B cell (primary cell): Measurements from ENCODE around the gene APOD. TPM values are rescaled to one million over a fixed set of nuclear protein-coding genes. Genes with fewer than 3 reads are reported as not detected.
A peak's percentile ranks its signal among the peaks of the same experiment; 100 is the strongest.
"Not testable (repeated sequence)": the region's sequence is repeated elsewhere in the genome, so short reads cannot be mapped to it uniquely, and the experiment has no call there.

ENCODE experiments used
- ATAC-seq: fragments of 200-7000 bp; cut with Tn5 transposase; one replicate; pipeline ENCODE4 v1.10.0; 2021; ENCODE audit warnings: low read depth, mild to moderate bottlenecking, moderate number of reproducible peaks, moderate library complexity
- CTCF ChIA-PET: fragments of 350-600 bp; sonication (Branson Sonifier 250); formaldehyde crosslinking; loops from one replicate; lab custom pipeline; 2021; ENCODE audit warnings: antibody characterized with exemption, inconsistent platforms; lab: Charles Lee
- POLR2A ChIA-PET: fragments of 350-600 bp; sonication (Branson Sonifier 250); formaldehyde crosslinking; loops from one replicate; lab custom pipeline; 2021; ENCODE audit warnings: antibody characterized with exemption; lab: Charles Lee
- DNase-seq: peaks from one replicate; pipeline ENCODE4 v3.0.0; 2013
- H2AFZ ChIP-seq: 2 replicates; pipeline ENCODE4 v1.6.1; 2012; ENCODE audit warnings: mild to moderate bottlenecking, low read depth, low read length; ENCODE audit not compliant: insufficient read depth, poor library complexity, severe bottlenecking
- H3K27ac ChIP-seq, 2 donors: 1 replicate in 1 of 2; 2 replicates in 1 of 2; pipeline ENCODE4 v1.5.1; 2012 to 2013; ENCODE audit warnings: low read length in 2 of 2, mild to moderate bottlenecking in 2 of 2, moderate library complexity in 1 of 2
- H3K27me3 ChIP-seq, 4 experiments: fragments of 200-600 bp in 1 of 4; sonication (generic) in 1 of 4; replicated peaks in 1 of 4; 1 replicate in 2 of 4; 2 replicates in 2 of 4; pipeline versions ENCODE4 v1.6.1 to v1.7.0; 2013 to 2016; ENCODE audit warnings: low read length in 3 of 4, mild to moderate bottlenecking in 2 of 4, mixed read lengths in 1 of 4, moderate library complexity in 1 of 4; ENCODE audit not compliant: insufficient read depth in 4 of 4, control insufficient read depth in 3 of 4; ENCODE audit errors: control extremely low read depth in 1 of 4
- H3K36me3 ChIP-seq, 2 experiments: replicated peaks in 1 of 2; 1 replicate in 1 of 2; 2 replicates in 1 of 2; pipeline versions ENCODE4 v1.6.1 to v1.7.1; 2013; ENCODE audit warnings: low read length in 1 of 2; ENCODE audit not compliant: insufficient read depth in 2 of 2, control insufficient read depth in 1 of 2; ENCODE audit errors: control extremely low read depth in 1 of 2, extremely low read depth in 1 of 2
- H3K4me1 ChIP-seq, 2 donors: fragments of 200-600 bp in 1 of 2; sonication (generic) in 1 of 2; 1 replicate in 1 of 2; 2 replicates in 1 of 2; pipeline versions ENCODE4 v1.5.1 to v1.6.1; 2013 to 2017; ENCODE audit warnings: low read length in 2 of 2; ENCODE audit not compliant: control insufficient read depth in 2 of 2, insufficient read depth in 2 of 2
- H3K4me2 ChIP-seq: replicated peaks from 2 replicates; pipeline ENCODE3; 2012; ENCODE audit warnings: mild to moderate bottlenecking, low read depth, low read length; ENCODE audit not compliant: poor library complexity, severe bottlenecking
- H3K4me3 ChIP-seq, 5 experiments: fragments of 200-600 bp in 1 of 5; sonication (generic) in 1 of 5; 1 replicate in 3 of 5; 2 replicates in 2 of 5; pipeline versions ENCODE4 v1.5.1 to v1.7.0; 2011 to 2016; ENCODE audit warnings: low read length in 4 of 5, mild to moderate bottlenecking in 4 of 5, low read depth in 2 of 5, control low read depth in 1 of 5, moderate library complexity in 1 of 5; ENCODE audit not compliant: insufficient read depth in 1 of 5; ENCODE audit errors: control extremely low read depth in 1 of 5, extremely low read depth in 1 of 5
- H3K79me2 ChIP-seq: fragments of 200-600 bp; sonication (generic); one replicate; pipeline ENCODE4 v1.6.0; 2016; ENCODE audit warnings: low read length; ENCODE audit not compliant: control insufficient read depth, insufficient read depth
- H3K9ac ChIP-seq: fragments of 200-600 bp; sonication (generic); 2 replicates; pipeline ENCODE4 v1.6.1; 2017; ENCODE audit warnings: mild to moderate bottlenecking, low read length, moderate library complexity
- H3K9me3 ChIP-seq, 3 donors: one replicate each; pipeline versions ENCODE4 v1.6.1 to v1.7.1; 2013; ENCODE audit warnings: low read length in 2 of 3; ENCODE audit not compliant: control insufficient read depth in 2 of 3, insufficient read depth in 1 of 3; ENCODE audit errors: control extremely low read depth in 1 of 3
- H4K20me1 ChIP-seq: 2 replicates; pipeline ENCODE4 v1.6.0; 2012; ENCODE audit warnings: mild to moderate bottlenecking, low read length; ENCODE audit not compliant: insufficient read depth, control insufficient read depth, poor library complexity, severe bottlenecking
- H3K27ac Mint-ChIP-seq: one replicate; pipeline ENCODE4 v1.8.0; 2021; ENCODE audit warnings: mixed read lengths
- H3K27me3 Mint-ChIP-seq: one replicate; pipeline ENCODE4 v1.8.0; 2021; ENCODE audit warnings: mixed read lengths
- H3K4me1 Mint-ChIP-seq: one replicate; pipeline ENCODE4 v1.8.0; 2021; ENCODE audit warnings: mixed read lengths
- H3K4me3 Mint-ChIP-seq: one replicate; pipeline ENCODE4 v1.8.0; 2021; ENCODE audit warnings: mixed read lengths
- H3K9me3 Mint-ChIP-seq: one replicate; pipeline ENCODE4 v1.8.0; 2022; ENCODE audit warnings: mixed read lengths; ENCODE audit not compliant: insufficient read depth
- WGBS: methylation state at CpG from one replicate; pipeline ENCODE4 v1.1.5; 2013; ENCODE audit warnings: missing lambda C conversion rate; ENCODE audit not compliant: insufficient coverage; 5-methylcytosine and 5-hydroxymethylcytosine counted together
- intact Hi-C: fragments of 100-400 bp; cut with micrococcal nuclease; formaldehyde crosslinking; loops from one replicate; pipeline ENCODE4 v1.10.0; 2022
- polyA plus RNA-seq: library from polyadenylated mRNA; depleted of rRNA; stranded (reverse); fragments of >200 nt; gene quantifications from 2 replicates; pipeline ENCODE4 v1.2.3, GENCODE V29; 2012
- total RNA-seq, 2 donors: library from RNA; stranded (reverse); fragments of 120-200 nt in 1 of 2; gene quantifications; 1 replicate in 1 of 2; 2 replicates in 1 of 2; pipeline versions ENCODE4 v1.2.3 to v1.2.4, GENCODE V29; 2013 to 2022

The APOD gene
- total and polyA plus RNA-seq, 2 donors (not counting 1 experiment from before 2014, with no cell fraction given): 0.59 TPM; not detected in 1

GRCh38 chr3:195622012-195622411 lies 38.3 kb upstream of the APOD start:
- not testable (repeated sequence) for H3K27me3 ChIP-seq, H3K9ac ChIP-seq, H3K4me3 Mint-ChIP-seq, H3K27me3 Mint-ChIP-seq, H3K27ac ChIP-seq, H3K4me3 ChIP-seq, H3K4me2 ChIP-seq, H3K36me3 ChIP-seq, H2AFZ ChIP-seq, H3K4me1 Mint-ChIP-seq, H3K4me1 ChIP-seq, H3K9me3 ChIP-seq, ATAC-seq, H3K79me2 ChIP-seq, DNase-seq, H3K9me3 Mint-ChIP-seq, H4K20me1 ChIP-seq
- peak overlapping the region; percentile 37 for H3K27ac Mint-ChIP-seq
- 83% methylated on average over 5 of the region's 6 CpGs for WGBS
- intact Hi-C loops: loop anchor here (10.0 kb wide), 1 partner anchor 233 kb away; no protein-coding TSS in a partner anchor
- ChIA-PET CTCF (interaction anchor here (1.7 kb wide), 1 partner anchor 229 kb away, joined by 5 read pairs; no protein-coding TSS in a partner anchor), POLR2A (interaction anchor here (0.6 kb wide), 1 partner anchor 438 kb away, joined by 4 read pairs; no protein-coding TSS in a partner anchor)

DNA sequence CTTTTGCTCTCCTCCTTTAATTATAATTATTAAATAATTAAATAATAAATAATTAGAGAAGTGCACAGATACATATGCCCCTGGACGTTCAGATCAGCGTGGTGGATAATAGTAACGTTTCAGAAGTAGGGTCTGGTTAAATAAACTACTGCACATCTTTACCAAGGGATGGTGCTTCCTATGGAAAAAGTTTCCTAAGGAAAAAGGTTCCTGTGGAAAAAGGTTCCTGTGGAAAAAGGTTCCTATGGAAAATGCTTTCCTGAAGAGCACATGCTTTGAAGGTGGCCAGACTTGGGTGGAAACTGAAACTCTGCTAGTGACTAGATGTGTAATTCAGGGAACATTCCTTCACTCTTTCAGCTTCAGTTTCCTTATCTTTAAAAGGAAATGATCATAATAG lies 37.4 kb upstream of the APOD start:
- H3K4me3 ChIP-seq, H3K9ac ChIP-seq, POLR2A ChIA-PET, H3K4me1 Mint-ChIP-seq, H3K9me3 ChIP-seq, H2AFZ ChIP-seq, H3K27me3 ChIP-seq, H3K27me3 Mint-ChIP-seq, H3K4me1 ChIP-seq, H3K27ac Mint-ChIP-seq, H3K79me2 ChIP-seq, ATAC-seq, H3K27ac ChIP-seq, H3K36me3 ChIP-seq, H3K4me2 ChIP-seq, H4K20me1 ChIP-seq, H3K9me3 Mint-ChIP-seq, H3K4me3 Mint-ChIP-seq, DNase-seq, CTCF ChIA-PET: not testable (repeated sequence)
- no CpG with 5 or more reads among the region's 3 CpGs for WGBS
- intact Hi-C loops: loop anchor here (10.0 kb wide), 1 partner anchor 234 kb away; no protein-coding TSS in a partner anchor

GRCh38 chr3:195620476-195620875 lies 36.7 kb upstream of the APOD start:
- H3K4me3 Mint-ChIP-seq, H3K9ac ChIP-seq, POLR2A ChIA-PET, H3K4me3 ChIP-seq, H3K4me1 ChIP-seq, H3K27ac ChIP-seq, ATAC-seq, H2AFZ ChIP-seq, H4K20me1 ChIP-seq, H3K9me3 ChIP-seq, H3K27me3 Mint-ChIP-seq, H3K79me2 ChIP-seq, H3K4me1 Mint-ChIP-seq, H3K9me3 Mint-ChIP-seq, CTCF ChIA-PET, H3K27ac Mint-ChIP-seq, H3K36me3 ChIP-seq, H3K4me2 ChIP-seq, DNase-seq, H3K27me3 ChIP-seq: not testable (repeated sequence)
- 100% methylated on average over 1 of the region's 3 CpGs for WGBS
- intact Hi-C loops: loop anchor here (10.0 kb wide), 1 partner anchor 234 kb away; no protein-coding TSS in a partner anchor

GRCh38 chr3:195619591-195620369 lies 36.0 kb upstream of the APOD start:
- not testable (repeated sequence) for H3K4me3 ChIP-seq, H3K79me2 ChIP-seq, H3K4me1 Mint-ChIP-seq, H3K9me3 ChIP-seq, H3K36me3 ChIP-seq, H2AFZ ChIP-seq, H3K9ac ChIP-seq, DNase-seq, H3K27me3 Mint-ChIP-seq, H3K4me2 ChIP-seq, H3K4me3 Mint-ChIP-seq, H3K4me1 ChIP-seq, ATAC-seq, H3K27me3 ChIP-seq, H3K27ac ChIP-seq, H4K20me1 ChIP-seq, H3K9me3 Mint-ChIP-seq
- WGBS: 85% methylated on average over 25 of the region's 26 CpGs
- intact Hi-C loops: loop anchor here (10.0 kb wide), 1 partner anchor 235 kb away; no protein-coding TSS in a partner anchor
- CTCF ChIA-PET: interaction anchor here (1.2 kb wide), 1 partner anchor 231 kb away, joined by 3 read pairs; no protein-coding TSS in a partner anchor
- peak overlapping the region; percentile 13 for H3K27ac Mint-ChIP-seq
- POLR2A ChIA-PET: interaction anchor here (0.7 kb wide), 1 partner anchor 84 kb away, joined by 3 read pairs; no protein-coding TSS in a partner anchor
